Mammary microvascular endothelial cell (primary cell): ENCODE results near the gene MBD6. TPM values are rescaled to one million over a fixed set of nuclear protein-coding genes. Genes with fewer than 3 reads are reported as not detected.

Experiments
- total RNA-seq: library from RNA; depleted of rRNA; stranded (reverse); fragments of >200 nt; gene quantifications from 2 replicates; pipeline ENCODE4 v1.2.3, GENCODE V29; 2015

MBD6 gene
- 5.1 and 10.9 TPM in 2 replicates for total RNA-seq

GRCh38 chr12:57522011-57522886 is at the start of gene MBD6:
TSS of gene MBD6 (plus strand) at chr12:57522824. CDS start at chr12:57524304, 1,480 bp downstream.

GRCh38 chr12:57479376-57480115 is 43.1 kb upstream of the MBD6 start, which contains the start of gene ARHGAP9:
TSS of gene ARHGAP9 (minus strand) at chr12:57479866. CDS start at chr12:57479406, 460 bp downstream.

GRCh38 chr12:57487597-57488401 is 34.8 kb upstream of the MBD6 start, which contains the start of gene MARS1:
TSS of gene MARS1 (plus strand) at chr12:57488068. CDS start at chr12:57488091, 23 bp downstream.

GRCh38 chr12:57520053-57520818 is 2.4 kb upstream of the MBD6 start, which contains the start of gene DDIT3:
TSS of gene DDIT3 (minus strand) at chr12:57520514. CDS start at chr12:57517406, 3,108 bp downstream.

GRCh38 chr12:57546438-57547287 is 24.0 kb downstream of the MBD6 start, which contains the start of gene DCTN2:
TSS of gene DCTN2 (minus strand) at chr12:57547192. CDS start at chr12:57547063, 129 bp downstream.

GRCh38 chr12:57549909-57550640 is 27.5 kb downstream of the MBD6 start, which contains the start of gene KIF5A:
TSS of gene KIF5A (plus strand) at chr12:57550044. CDS start at chr12:57550272, 228 bp downstream.

Other genes with a start within 250 kb of the MBD6 start
- 9.6 TPM in 2 replicates for gene R3HDM2, start 91.8 kb upstream of the MBD6 start, total RNA-seq
- not detected in 2 replicates for gene INHBC, start 88.0 kb upstream of the MBD6 start, total RNA-seq
- 0.05 TPM in 1 of 2 replicates, not detected in the other for gene INHBE, start 67.5 kb upstream of the MBD6 start, total RNA-seq
- not detected in 2 replicates for gene GLI1, start 63.0 kb upstream of the MBD6 start, total RNA-seq
- not detected in 2 replicates for gene ARHGAP9, start 43.0 kb upstream of the MBD6 start, total RNA-seq
- gene MARS1, start 34.8 kb upstream of the MBD6 start, total RNA-seq, result 101 and 103 TPM in 2 replicates
- 12.1 and 15.1 TPM in 2 replicates for gene DDIT3, start 2.3 kb upstream of the MBD6 start, total RNA-seq
- gene DCTN2, start 24.4 kb downstream of the MBD6 start, total RNA-seq, result 196 and 201 TPM in 2 replicates
- 0.07 TPM in 1 of 2 replicates, not detected in the other for gene KIF5A, start 27.2 kb downstream of the MBD6 start, total RNA-seq
- gene PIP4K2C, start 68.4 kb downstream of the MBD6 start, total RNA-seq, result 4.7 and 5.6 TPM in 2 replicates
- 0.40 and 2.0 TPM in 2 replicates for gene DTX3, start 82.0 kb downstream of the MBD6 start, total RNA-seq
- 0.07 and 0.15 TPM in 2 replicates for gene ARHGEF25, start 88.6 kb downstream of the MBD6 start, total RNA-seq
- gene B4GALNT1, start 110.4 kb downstream of the MBD6 start, total RNA-seq, result 0.13 TPM in 1 of 2 replicates, not detected in the other
- 185 and 229 TPM in 2 replicates for gene OS9, start 171.3 kb downstream of the MBD6 start, total RNA-seq
- gene AGAP2, start 215.9 kb downstream of the MBD6 start, total RNA-seq, result 0.07 and 0.25 TPM in 2 replicates
- 42.6 and 44.3 TPM in 2 replicates for gene TSPAN31, start 222.2 kb downstream of the MBD6 start, total RNA-seq
- gene CDK4, start 229.5 kb downstream of the MBD6 start, total RNA-seq, result 235 and 265 TPM in 2 replicates
- gene MARCHF9, start 232.3 kb downstream of the MBD6 start, total RNA-seq, result 1.3 and 2.8 TPM in 2 replicates
- gene CYP27B1, start 244.3 kb downstream of the MBD6 start, total RNA-seq, result 0.53 and 1.6 TPM in 2 replicates
- gene METTL1, start 249.3 kb downstream of the MBD6 start, total RNA-seq, result 10.6 and 16.2 TPM in 2 replicates
- 5.0 and 5.1 TPM in 2 replicates for gene EEF1AKMT3, start 249.8 kb downstream of the MBD6 start, total RNA-seq